ENCODE results near the gene VPS37D.
A peak's percentile ranks its signal among the peaks of the same experiment; 100 is the strongest.
"Not testable (repeated sequence)": the region's sequence is repeated elsewhere in the genome, so short reads cannot be mapped to it uniquely, and the experiment has no call there.

Gene VPS37D

DNA sequence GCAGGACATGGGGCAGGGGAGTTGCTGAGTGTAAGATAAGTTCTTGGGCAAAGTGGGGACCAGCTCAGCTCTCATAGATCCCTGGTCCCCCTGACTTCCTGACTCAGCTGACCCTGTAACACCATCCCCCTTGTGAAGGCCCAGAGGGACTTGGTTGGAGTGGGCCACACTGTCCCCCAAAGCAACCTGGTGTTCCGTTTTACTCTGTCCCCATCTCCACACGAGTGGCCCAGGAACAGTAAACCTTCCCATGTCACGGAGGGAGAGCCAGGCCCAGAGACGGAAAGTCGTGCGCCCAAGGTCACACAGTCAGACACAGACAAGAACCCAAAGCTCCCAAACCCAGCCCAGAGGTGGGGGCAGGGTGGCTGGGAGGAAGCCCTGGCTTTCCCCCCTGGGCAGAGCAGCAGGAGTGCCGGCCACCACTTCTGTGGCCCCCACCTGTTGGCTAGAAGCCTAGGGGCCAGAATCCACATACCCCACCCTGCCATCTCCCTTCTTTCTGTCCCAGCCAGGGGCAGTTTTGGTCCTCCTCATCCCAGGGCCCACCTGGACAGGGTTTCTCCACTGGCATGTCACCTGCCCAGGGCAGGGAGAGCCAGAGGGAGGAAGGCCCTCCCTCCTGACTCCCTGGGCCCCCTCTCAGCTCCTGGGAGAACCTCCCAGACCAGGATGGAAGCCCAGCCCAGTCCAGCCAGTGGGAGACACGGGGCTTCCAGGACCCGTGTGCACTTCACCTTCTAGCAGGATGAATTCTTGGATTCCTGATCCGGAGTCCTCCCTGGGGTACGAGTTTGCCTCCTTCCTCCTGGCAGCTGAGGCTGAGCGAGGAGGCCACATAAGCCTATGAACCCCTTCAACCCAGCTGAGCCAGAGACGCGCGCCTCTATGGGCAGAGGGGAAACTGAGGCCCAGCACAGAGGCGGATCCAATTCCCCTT lies 20.6 kb upstream of the VPS37D start:
- no peak for DNase-seq

GRCh38 chr7:73647725-73648592 lies 19.7 kb upstream of the VPS37D start:
- DNase-seq: peak; percentile 19

GRCh38 chr7:73648593-73649332 lies 18.9 kb upstream of the VPS37D start:
- no peak for DNase-seq

- no peak for DNase-seq
These were observed 18.1 kb upstream of the VPS37D start for GRCh38 chr7:73649576-73649975.

DNA sequence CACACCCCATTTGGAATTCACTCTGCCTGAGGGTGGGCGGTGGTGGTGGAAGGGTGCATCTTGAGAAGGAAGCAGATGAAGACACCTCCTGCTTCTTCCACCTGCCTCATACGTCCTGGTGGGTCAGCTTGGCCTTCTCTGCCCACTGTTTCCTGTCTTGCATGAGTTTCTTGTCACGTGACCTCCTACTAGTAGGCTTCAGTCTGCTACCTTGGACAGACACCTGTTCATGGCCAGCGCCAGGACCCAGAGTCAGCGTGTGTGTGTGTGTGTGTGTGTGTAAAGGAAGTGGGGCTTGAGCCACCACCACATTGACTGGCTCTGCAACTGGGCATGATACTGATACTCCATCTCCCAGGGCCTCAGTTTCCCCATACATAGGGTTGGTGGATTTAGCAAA lies 17.1 kb upstream of the VPS37D start:
- DNase-seq: no peak

DNA sequence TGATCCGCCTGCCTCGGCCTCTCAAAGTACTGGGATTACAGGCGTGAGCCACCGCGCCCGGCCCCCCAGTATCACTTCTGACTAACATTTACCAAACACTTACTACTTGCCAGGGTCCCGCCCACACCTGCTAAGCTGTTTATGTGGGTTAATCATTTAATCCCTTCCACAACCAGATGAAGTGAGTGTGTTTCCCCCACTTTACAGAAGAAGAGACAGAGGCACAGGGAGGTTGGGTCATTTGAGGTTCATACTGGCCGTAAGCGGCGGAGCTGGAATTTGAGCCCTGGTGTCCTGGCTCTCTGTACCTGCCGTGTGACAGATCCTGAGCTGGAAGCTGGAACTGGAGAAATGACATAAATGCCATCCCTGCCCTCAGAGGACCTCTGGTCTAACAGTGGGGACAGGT lies 15.1 kb upstream of the VPS37D start:
- no peak for DNase-seq

DNA sequence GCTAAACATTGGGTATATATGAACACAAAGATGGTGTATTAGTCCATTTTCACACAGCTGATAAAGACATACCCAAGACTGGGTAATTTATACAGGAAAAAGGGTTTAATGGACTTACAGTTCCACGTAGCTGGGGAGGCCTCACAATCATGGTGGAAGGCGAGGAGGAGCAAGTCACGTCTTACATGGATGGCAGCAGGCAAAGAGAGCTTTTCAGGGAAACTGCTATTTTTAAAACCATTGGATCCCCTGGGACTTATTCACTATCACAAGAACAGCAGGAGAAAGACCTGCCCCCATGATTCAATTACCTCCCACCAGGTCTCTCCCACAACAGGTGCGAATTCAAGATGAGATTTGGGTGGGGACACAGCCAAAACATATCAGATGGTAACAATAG lies 12.3 kb upstream of the VPS37D start:
- DNase-seq: not testable (repeated sequence)

GRCh38 chr7:73659983-73660382 lies 7.6 kb upstream of the VPS37D start:
- DNase-seq: no peak

DNA sequence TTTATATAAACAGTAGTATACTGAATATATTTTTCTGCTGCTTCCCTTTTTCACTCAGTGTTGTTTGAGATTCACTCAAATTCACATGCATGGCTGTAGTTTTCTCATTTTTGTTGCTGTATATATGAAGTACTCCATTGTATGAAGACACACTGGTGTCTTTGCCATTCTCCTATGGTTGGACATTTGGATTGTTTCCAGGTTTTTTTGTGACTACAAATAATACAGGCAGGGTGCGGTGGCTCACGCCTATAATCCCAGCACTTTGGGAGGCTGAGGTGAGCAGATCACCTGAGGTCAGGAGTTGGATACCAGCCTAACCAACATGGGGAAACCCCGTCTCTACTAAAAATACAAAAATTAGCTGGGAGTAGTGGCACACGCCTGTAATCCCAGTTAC lies 7.0 kb upstream of the VPS37D start:
- DNase-seq: not testable (repeated sequence)

- no peak for DNase-seq
These were observed 4.6 kb upstream of the VPS37D start for GRCh38 chr7:73663033-73663432.

GRCh38 chr7:73668103-73668885 lies 663 bp downstream of the VPS37D start:
- peak; percentile 12 for DNase-seq

DNA sequence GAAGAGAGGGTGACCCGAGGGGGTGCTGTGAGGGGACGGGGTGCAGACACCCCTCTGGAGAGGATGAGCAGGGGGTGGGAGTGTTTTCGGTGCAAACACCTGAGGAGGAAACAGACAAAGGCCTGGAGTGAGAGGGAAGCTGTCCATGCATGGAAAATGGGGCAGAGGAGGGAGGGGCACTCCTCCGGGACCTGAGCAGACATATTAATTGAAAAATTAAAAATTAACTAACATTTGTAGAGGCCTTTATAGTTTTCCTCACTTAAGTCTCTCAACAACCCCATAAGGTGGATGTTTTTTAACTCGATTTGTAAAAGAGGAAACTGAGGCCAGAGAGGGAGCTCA lies 1.2 kb downstream of the VPS37D start:
- no peak for DNase-seq

DNA sequence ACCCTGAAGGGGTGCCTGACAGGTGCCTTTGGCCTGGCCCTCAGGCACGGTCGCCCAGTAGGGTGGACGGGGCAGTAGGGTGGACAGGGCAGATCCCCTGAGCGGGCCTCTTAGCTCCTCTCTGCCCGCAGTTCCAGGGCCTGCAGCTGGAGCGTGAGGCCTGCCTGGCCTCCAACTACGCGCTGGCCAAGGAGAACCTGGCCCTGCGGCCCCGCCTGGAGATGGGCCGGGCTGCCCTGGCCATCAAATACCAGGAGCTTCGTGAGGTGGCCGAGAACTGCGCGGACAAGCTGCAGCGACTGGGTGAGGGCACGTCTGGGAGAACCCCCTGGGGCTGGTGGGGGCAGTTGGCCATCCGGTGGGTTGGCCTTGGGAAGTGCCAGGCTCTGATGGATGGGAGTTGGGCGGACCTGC lies 1.7 kb downstream of the VPS37D start:
- no peak for DNase-seq

DNA sequence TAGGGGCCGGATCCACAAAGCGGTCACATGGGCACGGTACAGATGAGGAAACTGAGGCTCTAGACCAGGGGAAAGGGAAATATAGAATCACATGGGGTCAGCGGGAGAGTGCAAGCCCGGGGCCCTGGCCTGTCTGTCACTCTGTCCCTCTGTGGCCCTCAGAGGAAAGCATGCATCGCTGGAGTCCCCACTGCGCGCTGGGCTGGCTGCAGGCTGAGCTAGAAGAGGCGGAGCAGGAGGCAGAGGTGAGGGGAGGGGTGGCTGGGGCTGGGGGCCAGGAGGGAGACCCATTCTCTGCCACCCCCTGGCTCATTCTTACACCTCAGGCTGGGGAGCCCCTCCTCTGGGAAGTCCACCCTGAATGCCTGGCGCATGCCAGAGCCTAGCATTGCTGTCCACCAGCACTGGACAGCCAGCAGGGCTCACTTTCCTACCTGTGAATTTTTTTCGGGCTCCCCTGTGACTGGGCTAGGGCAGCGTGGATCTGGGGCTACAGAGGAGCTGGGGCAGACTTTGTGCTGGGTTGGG lies 2.3 kb downstream of the VPS37D start:
- DNase-seq: no peak

DNA sequence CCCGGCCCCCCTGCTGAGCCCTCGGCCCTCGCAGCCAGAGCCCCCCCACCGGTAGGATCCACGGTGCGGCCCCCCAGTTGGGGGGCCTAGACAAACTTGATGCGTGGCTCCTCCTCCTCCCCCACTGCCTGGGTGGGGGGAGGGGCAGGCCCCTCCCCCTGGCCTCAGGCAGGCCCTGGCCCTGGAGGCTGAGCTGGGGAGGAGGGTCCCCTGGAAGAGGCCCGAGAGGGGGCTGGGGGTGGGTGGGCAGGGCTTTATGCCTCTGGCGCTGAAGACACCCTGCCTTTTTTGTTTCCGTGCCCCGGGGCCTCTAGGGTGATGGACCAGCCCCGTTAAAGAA lies 3.7 kb downstream of the VPS37D start:
- no peak for DNase-seq

GRCh38 chr7:73671857-73672445 lies 4.3 kb downstream of the VPS37D start:
- no peak for DNase-seq

GRCh38 chr7:73674468-73675124 lies 7.0 kb downstream of the VPS37D start:
- DNase-seq: no peak

DNA sequence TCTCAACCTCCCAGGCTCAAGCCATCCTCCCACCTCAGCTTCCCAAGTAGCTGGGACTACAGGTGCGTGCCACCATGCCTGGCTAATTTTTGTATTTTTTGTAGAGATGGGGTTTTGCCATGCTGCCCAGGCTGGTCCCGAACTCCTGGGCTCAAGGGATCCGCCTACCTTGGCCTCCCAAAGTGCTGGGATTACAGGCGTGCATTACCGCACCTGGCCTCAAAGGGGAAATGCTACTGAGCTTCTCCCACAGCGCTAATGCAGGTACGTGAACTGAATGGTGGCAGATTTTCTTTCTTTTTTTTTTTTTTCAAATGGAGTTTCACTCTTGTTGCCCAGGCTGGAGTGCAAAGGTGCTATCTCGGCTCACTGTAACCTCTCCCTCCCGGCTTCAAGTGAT lies 8.4 kb downstream of the VPS37D start:
- DNase-seq: not testable (repeated sequence)

GRCh38 chr7:73678862-73679261 lies 11.2 kb downstream of the VPS37D start:
- DNase-seq: no peak

GRCh38 chr7:73679709-73680108 lies 12.1 kb downstream of the VPS37D start:
- DNase-seq: no peak

DNA sequence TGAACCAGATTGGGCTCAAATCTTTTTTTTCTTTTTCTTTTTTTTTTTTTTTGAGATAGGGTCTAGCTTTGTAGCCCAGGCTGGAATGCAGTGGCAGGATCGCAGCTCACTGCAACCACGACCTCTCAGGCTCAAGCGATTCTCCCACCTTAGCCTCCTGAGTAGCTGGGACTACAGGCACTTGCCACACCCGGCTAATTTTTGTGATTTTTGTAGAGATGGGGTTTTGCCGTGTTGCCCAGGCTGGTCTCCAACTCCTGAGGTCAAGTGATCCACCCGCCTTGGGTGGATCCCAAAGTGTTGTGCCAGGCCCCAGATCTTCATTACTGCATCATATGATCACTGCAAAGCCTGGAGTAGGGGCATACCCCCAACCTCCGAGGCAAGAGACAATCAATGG lies 12.9 kb downstream of the VPS37D start:
- DNase-seq: no peak

Data from NCI-H1092 treated with DMSO at 0.1 percent for 48 hours (cell line).